ENCODE data around the gene LAMTOR4. TPM values are rescaled to one million over a fixed set of nuclear protein-coding genes. Genes with fewer than 3 reads are reported as not detected.
A peak's percentile ranks its signal among the peaks of the same experiment; 100 is the strongest.
"Not testable (repeated sequence)": the region's sequence is repeated elsewhere in the genome, so short reads cannot be mapped to it uniquely, and the experiment has no call there.

LAMTOR4 gene
- polyA plus RNA-seq, 4 donors: 141 to 370 (median 222) TPM

DNA sequence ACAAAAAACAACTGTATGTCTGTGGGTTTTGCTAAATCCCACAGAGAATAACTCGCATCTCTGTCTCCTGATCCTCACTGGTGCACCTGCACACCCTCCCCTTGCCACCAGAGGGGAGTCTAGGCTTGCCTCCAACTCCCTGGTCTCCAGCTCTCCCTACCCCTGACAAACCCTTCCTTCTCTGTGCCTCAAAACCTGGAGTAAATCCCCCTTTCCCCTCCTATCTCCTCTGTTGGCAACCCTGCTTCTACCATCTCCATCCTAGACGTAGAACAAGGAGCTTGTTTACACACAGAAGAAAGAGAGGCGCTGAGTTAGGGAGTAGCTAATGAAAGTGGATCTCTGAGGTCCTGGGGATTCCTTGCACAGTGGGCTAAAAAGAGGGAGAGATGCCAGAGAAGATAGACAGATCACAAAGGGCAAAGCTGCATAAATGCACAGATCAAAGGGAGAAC is 16.0 kb upstream of the LAMTOR4 start:
- WGBS, 3 donors: 9 to 19% (median 10%) methylated on average over 3 of the region's 3 CpGs
- H3K36me3 ChIP-seq (ENCODE audit: control insufficient read depth in 3 of 3, insufficient read depth in 2 of 3, low read depth in 1 of 3, low read length in 3 of 3): no peaks in the 10 kb centered on the region
- DNase-seq (peak; percentile 75 to 76), FAIRE-seq (no peak)
- peaks cover 3 to 12% (median 5%) of the 10 kb centered on the region in 3 donors for H3K4me1 ChIP-seq (ENCODE audit: control insufficient read depth in 3 of 3, insufficient read depth in 2 of 3, low read depth in 1 of 3, low read length in 2 of 3)
- no peak overlapping the region for H3K4me3 ChIP-seq (ENCODE audit: low read depth in 1 of 3, low read length in 3 of 3)
- H3K27ac ChIP-seq (ENCODE audit: low read depth in 1 of 3, low read length in 2 of 3): no peak overlapping the region
- no peaks in the 10 kb centered on the region for H3K27me3 ChIP-seq (ENCODE audit: control insufficient read depth in 3 of 3, insufficient read depth in 3 of 3, low read length in 3 of 3)
- no peaks in the 10 kb centered on the region for H3K9me3 ChIP-seq (ENCODE audit: control insufficient read depth in 2 of 2, insufficient read depth in 1 of 2, low read depth in 1 of 2, low read length in 1 of 2)

DNA sequence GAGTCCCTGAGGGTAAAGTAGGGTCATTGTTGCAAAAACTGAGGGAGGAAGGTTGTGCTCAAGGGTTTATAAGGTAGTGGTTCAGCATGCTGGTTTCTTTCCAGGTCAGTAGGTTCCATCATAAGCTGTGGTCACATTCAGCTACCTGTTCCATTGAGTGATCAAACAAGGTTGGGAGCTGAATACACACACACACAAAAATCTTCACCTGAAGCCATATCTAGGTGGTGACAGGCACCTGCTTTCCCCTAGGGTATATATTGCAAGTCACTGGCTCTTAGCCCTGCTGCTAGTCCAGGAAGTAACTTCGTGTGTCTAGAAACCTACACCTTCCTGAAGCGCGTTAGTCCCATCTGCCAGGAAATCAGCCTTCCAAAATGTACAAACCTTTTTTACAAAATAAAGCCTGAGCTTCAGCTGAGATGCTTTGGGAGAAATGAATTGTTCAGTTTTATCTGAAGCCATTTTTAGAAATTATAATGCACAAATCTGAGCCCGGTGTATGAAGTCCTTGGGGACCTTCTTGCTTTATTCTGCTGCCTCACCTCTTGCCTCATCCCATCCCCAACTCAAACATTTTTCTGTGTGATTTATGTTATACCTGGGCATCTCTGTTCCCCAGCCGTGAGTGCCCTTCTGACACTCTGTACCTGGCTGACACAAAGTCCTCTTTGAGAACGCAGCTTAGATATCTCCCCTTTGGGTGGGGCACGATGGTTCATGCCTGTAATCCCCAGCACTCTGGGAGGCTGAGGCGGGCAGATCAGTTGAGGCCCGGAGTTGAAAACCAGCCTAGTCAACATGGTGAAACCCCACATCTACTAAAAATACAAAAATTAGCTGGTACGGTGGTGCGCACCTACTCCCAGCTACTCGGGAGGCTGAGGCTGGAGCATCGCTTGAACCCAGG is 10.6 kb upstream of the LAMTOR4 start:
- no peaks in the 10 kb centered on the region for H3K36me3 ChIP-seq (ENCODE audit: control insufficient read depth in 3 of 3, insufficient read depth in 2 of 3, low read depth in 1 of 3, low read length in 3 of 3)
- no peak overlapping the region for H3K27ac ChIP-seq (ENCODE audit: low read depth in 1 of 3, low read length in 2 of 3)
- H3K27me3 ChIP-seq (ENCODE audit: control insufficient read depth in 3 of 3, insufficient read depth in 3 of 3, low read length in 3 of 3): no peaks in the 10 kb centered on the region
- no peak overlapping the region for H3K4me3 ChIP-seq (ENCODE audit: low read depth in 1 of 3, low read length in 3 of 3)
- WGBS, 3 donors: 38 to 64% (median 56%) methylated on average over 13 of the region's 13 CpGs
- H3K9me3 ChIP-seq (ENCODE audit: control insufficient read depth in 2 of 2, insufficient read depth in 1 of 2, low read depth in 1 of 2, low read length in 1 of 2): no peaks in the 10 kb centered on the region
- peaks cover 0 to 7% (median 6%) of the 10 kb centered on the region in 3 donors for H3K4me1 ChIP-seq (ENCODE audit: control insufficient read depth in 3 of 3, insufficient read depth in 2 of 3, low read depth in 1 of 3, low read length in 2 of 3)
- DNase-seq (peak in 1 of 2 donors; percentile 69), FAIRE-seq (no peak)

- 14 to 36% (median 32%) methylated on average over 3 of the region's 3 CpGs for WGBS, 3 donors
- no peaks in the 10 kb centered on the region for H3K36me3 ChIP-seq (ENCODE audit: control insufficient read depth in 3 of 3, insufficient read depth in 2 of 3, low read depth in 1 of 3, low read length in 3 of 3)
- no peak for FAIRE-seq
- H3K4me1 ChIP-seq (ENCODE audit: control insufficient read depth in 3 of 3, insufficient read depth in 2 of 3, low read depth in 1 of 3, low read length in 2 of 3): peaks cover 0 to 7% (median 6%) of the 10 kb centered on the region in 3 donors
- no peaks in the 10 kb centered on the region for H3K27me3 ChIP-seq (ENCODE audit: control insufficient read depth in 3 of 3, insufficient read depth in 3 of 3, low read length in 3 of 3)
- H3K9me3 ChIP-seq (ENCODE audit: control insufficient read depth in 2 of 2, insufficient read depth in 1 of 2, low read depth in 1 of 2, low read length in 1 of 2): no peaks in the 10 kb centered on the region
- peak overlapping the region in 2 of 3 donors; percentile 55 to 94 for H3K27ac ChIP-seq (ENCODE audit: low read depth in 1 of 3, low read length in 2 of 3)
- peak; percentile 69 to 79 for DNase-seq
- no peak overlapping the region for H3K4me3 ChIP-seq (ENCODE audit: low read depth in 1 of 3, low read length in 3 of 3)
Observed at GRCh38 chr7:100141555-100141949, 7.2 kb upstream of the LAMTOR4 start.

- Histone ChIP-seq H3K4me3 (ENCODE audit: low read depth in 1 of 3, low read length in 3 of 3) (no peak overlapping the region), H3K27ac (ENCODE audit: low read depth in 1 of 3, low read length in 2 of 3) (no peak overlapping the region), H3K4me1 (ENCODE audit: control insufficient read depth in 3 of 3, insufficient read depth in 2 of 3, low read depth in 1 of 3, low read length in 2 of 3) (peaks cover 0 to 7% (median 6%) of the 10 kb centered on the region in 3 donors), H3K36me3 (ENCODE audit: control insufficient read depth in 3 of 3, insufficient read depth in 2 of 3, low read depth in 1 of 3, low read length in 3 of 3) (no peaks in the 10 kb centered on the region), H3K27me3 (ENCODE audit: control insufficient read depth in 3 of 3, insufficient read depth in 3 of 3, low read length in 3 of 3) (no peaks in the 10 kb centered on the region), H3K9me3 (ENCODE audit: control insufficient read depth in 2 of 2, insufficient read depth in 1 of 2, low read depth in 1 of 2, low read length in 1 of 2) (no peaks in the 10 kb centered on the region)
- 92 to 95% (median 94%) methylated on average over 3 of the region's 3 CpGs for WGBS, 3 donors
- no peak for FAIRE-seq
- DNase-seq: no peak
Observed at GRCh38 chr7:100142461-100142860, 6.3 kb upstream of the LAMTOR4 start.

GRCh38 chr7:100146350-100146749 is 2.4 kb upstream of the LAMTOR4 start:
- not testable (repeated sequence) for H3K27me3 ChIP-seq (ENCODE audit: control insufficient read depth in 3 of 3, insufficient read depth in 3 of 3, low read length in 3 of 3); H3K4me3 ChIP-seq (ENCODE audit: low read depth in 1 of 3, low read length in 3 of 3); H3K9me3 ChIP-seq (ENCODE audit: control insufficient read depth in 2 of 2, insufficient read depth in 1 of 2, low read depth in 1 of 2, low read length in 1 of 2); H3K27ac ChIP-seq (ENCODE audit: low read depth in 1 of 3, low read length in 2 of 3); H3K36me3 ChIP-seq (ENCODE audit: control insufficient read depth in 3 of 3, insufficient read depth in 2 of 3, low read depth in 1 of 3, low read length in 3 of 3); FAIRE-seq; DNase-seq
- 79 to 97% (median 88%) methylated on average over 4 of the region's 4 CpGs for WGBS, 3 donors
- peaks cover 0 to 11% (median 4%) of the 10 kb centered on the region in 3 donors for H3K4me1 ChIP-seq (ENCODE audit: control insufficient read depth in 3 of 3, insufficient read depth in 2 of 3, low read depth in 1 of 3, low read length in 2 of 3)

- no peak for DNase-seq
- Histone ChIP-seq H3K4me1 (ENCODE audit: control insufficient read depth in 3 of 3, insufficient read depth in 2 of 3, low read depth in 1 of 3, low read length in 2 of 3) (peaks cover 0 to 7% (median 4%) of the 10 kb centered on the region in 3 donors), H3K27ac (ENCODE audit: low read depth in 1 of 3, low read length in 2 of 3) (no peak overlapping the region), H3K4me3 (ENCODE audit: low read depth in 1 of 3, low read length in 3 of 3) (no peak overlapping the region), H3K36me3 (ENCODE audit: control insufficient read depth in 3 of 3, insufficient read depth in 2 of 3, low read depth in 1 of 3, low read length in 3 of 3) (peaks cover 0 to 7% (median 0%) of the 10 kb centered on the region in 3 donors), H3K9me3 (ENCODE audit: control insufficient read depth in 2 of 2, insufficient read depth in 1 of 2, low read depth in 1 of 2, low read length in 1 of 2) (no peaks in the 10 kb centered on the region), H3K27me3 (ENCODE audit: control insufficient read depth in 3 of 3, insufficient read depth in 3 of 3, low read length in 3 of 3) (no peaks in the 10 kb centered on the region)
- 96% methylated on average over 2 of the region's 2 CpGs for WGBS, 3 donors
- no peak for FAIRE-seq
Observed at GRCh38 chr7:100147278-100147677, 1.4 kb upstream of the LAMTOR4 start.

DNA sequence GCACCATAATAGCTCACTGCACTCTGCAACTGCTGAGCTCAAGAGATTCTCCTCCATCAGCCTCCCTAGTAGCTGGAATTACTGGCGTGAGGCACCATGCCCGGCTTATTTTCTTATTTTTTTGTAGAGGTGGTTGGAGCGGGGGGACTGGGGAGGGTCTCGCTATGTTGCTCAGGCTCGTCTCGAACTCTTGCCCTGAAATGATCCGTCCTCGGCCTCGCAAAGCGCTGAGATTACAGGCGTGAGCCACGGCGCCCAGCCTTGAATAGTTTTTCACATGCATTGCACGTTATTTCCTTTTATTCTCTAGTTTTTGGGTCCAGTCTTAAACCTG is 526 bp upstream of the LAMTOR4 start:
- Histone ChIP-seq H3K27ac (ENCODE audit: low read depth in 1 of 3, low read length in 2 of 3) (peak overlapping the region; percentile 43 to 84 (median 82)), H3K4me1 (ENCODE audit: control insufficient read depth in 3 of 3, insufficient read depth in 2 of 3, low read depth in 1 of 3, low read length in 2 of 3) (peaks cover 0 to 12% (median 4%) of the 10 kb centered on the region in 3 donors), H3K4me3 (ENCODE audit: low read depth in 1 of 3, low read length in 3 of 3) (peak overlapping the region; percentile 31 to 47 (median 33)), H3K36me3 (ENCODE audit: control insufficient read depth in 3 of 3, insufficient read depth in 2 of 3, low read depth in 1 of 3, low read length in 3 of 3) (peaks cover 0 to 13% (median under 1%) of the 10 kb centered on the region in 3 donors), H3K27me3 (ENCODE audit: control insufficient read depth in 3 of 3, insufficient read depth in 3 of 3, low read length in 3 of 3) (no peaks in the 10 kb centered on the region), H3K9me3 (ENCODE audit: control insufficient read depth in 2 of 2, insufficient read depth in 1 of 2, low read depth in 1 of 2, low read length in 1 of 2) (no peaks in the 10 kb centered on the region)
- DNase-seq: no peak
- 5 to 12% (median 8%) methylated on average over 14 of the region's 14 CpGs for WGBS, 3 donors
- no peak for FAIRE-seq

- H3K9me3 ChIP-seq (ENCODE audit: control insufficient read depth in 2 of 2, insufficient read depth in 1 of 2, low read depth in 1 of 2, low read length in 1 of 2): no peaks in the 10 kb centered on the region
- FAIRE-seq (no peak), DNase-seq (no peak)
- no peak overlapping the region for H3K4me3 ChIP-seq (ENCODE audit: low read depth in 1 of 3, low read length in 3 of 3)
- no peaks in the 10 kb centered on the region for H3K27me3 ChIP-seq (ENCODE audit: control insufficient read depth in 3 of 3, insufficient read depth in 3 of 3, low read length in 3 of 3)
- H3K4me1 ChIP-seq (ENCODE audit: control insufficient read depth in 3 of 3, insufficient read depth in 2 of 3, low read depth in 1 of 3, low read length in 2 of 3): peaks cover 3 to 49% (median 8%) of the 10 kb centered on the region in 3 donors
- H3K36me3 ChIP-seq (ENCODE audit: control insufficient read depth in 3 of 3, insufficient read depth in 2 of 3, low read depth in 1 of 3, low read length in 3 of 3): peaks cover 3 to 55% (median 5%) of the 10 kb centered on the region in 3 donors
- no peak overlapping the region for H3K27ac ChIP-seq (ENCODE audit: low read depth in 1 of 3, low read length in 2 of 3)
Observed at GRCh38 chr7:100152404-100152803, 3.7 kb downstream of the LAMTOR4 start.
